ENCODE data around the gene KIAA0586. TPM values are rescaled to one million over a fixed set of nuclear protein-coding genes. Genes with fewer than 3 reads are reported as not detected.

Gene KIAA0586
- total RNA-seq, 1 experiment from 2014 or later: 20.9 TPM

GRCh38 chr14:58426670-58427280, 744 bp upstream of the KIAA0586 start:
- Histone ChIP-seq H3K4me2 (ENCODE audit: insufficient read depth, insufficient read length, low read length) (peak overlapping the region; percentile 88), H4K8ac (replicated peaks; ENCODE audit: insufficient read length, low read depth, low read length) (no peak overlapping the region), H2BK20ac (ENCODE audit: low read depth, low read length, poor library complexity, severe bottlenecking) (peak overlapping the region; percentile 33), H3K9me3 (ENCODE audit: control insufficient read depth, low read depth, low read length) (no peaks in the 10 kb centered on the region), H2BK12ac (ENCODE audit: insufficient read length, low read depth, low read length) (no peak overlapping the region), H3K56ac (ENCODE audit: insufficient read length, low read depth, low read length) (no peak overlapping the region), H3K23me2 (ENCODE audit: insufficient read length, low read depth, low read length, poor library complexity, severe bottlenecking) (peaks cover 5% of the 10 kb centered on the region), H4K5ac (ENCODE audit: insufficient read length, low read depth, low read length) (no peak overlapping the region), H4K20me1 (ENCODE audit: control insufficient read depth, insufficient read depth, insufficient read length) (no peaks in the 10 kb centered on the region), H3K23ac (ENCODE audit: insufficient read length, low read depth, low read length) (no peak overlapping the region), H3K9ac (ENCODE audit: extremely low read depth, insufficient read length, low read length) (peak overlapping the region; percentile 69), H2BK5ac (ENCODE audit: insufficient read length, low read length) (no peak overlapping the region), H4K91ac (ENCODE audit: insufficient read length, low read depth, low read length) (no peak overlapping the region), H2AK5ac (ENCODE audit: insufficient read length, low read length) (no peak overlapping the region), H2BK120ac (ENCODE audit: low read depth, low read length, poor library complexity, severe bottlenecking) (no peak overlapping the region), H2BK15ac (ENCODE audit: low read depth, low read length) (no peak overlapping the region), H3K79me2 (ENCODE audit: insufficient read depth, low read length) (peaks cover 2% of the 10 kb centered on the region; the same call in 1 of the 2 replicates), H3K27ac (ENCODE audit: insufficient read length, low read depth, low read length) (no peak overlapping the region), H2AFZ (ENCODE audit: low read length) (no peak overlapping the region), H3K4me1 (ENCODE audit: insufficient read depth, low read length) (no peaks in the 10 kb centered on the region), H3K14ac (ENCODE audit: insufficient read depth, low read length) (peak overlapping the region; percentile 62), H3T11ph (ENCODE audit: low read length) (no peak overlapping the region), H3K27me3 (ENCODE audit: insufficient read depth, low read length) (no peaks in the 10 kb centered on the region), H3K4ac (ENCODE audit: low read depth, low read length) (no peak overlapping the region), H3K18ac (ENCODE audit: insufficient read length, low read depth, low read length) (peak overlapping the region; percentile 15), H3K79me1 (ENCODE audit: insufficient read depth, low read depth, low read length, poor library complexity, severe bottlenecking) (no peaks in the 10 kb centered on the region)
- peak; percentile 72 for DNase-seq
- Mint-ChIP-seq H3K9me3 (no peaks in the 10 kb centered on the region), H3K4me3 (peak overlapping the region; percentile 94 to 96), H3K36me3 (ENCODE audit: insufficient read depth in 1 of 3, low read depth in 3 of 3) (peaks cover 7 to 27% (median 22%) of the 10 kb centered on the region in 3 experiments), H3K4me1 (peaks cover 11 to 16% of the 10 kb centered on the region in 2 experiments), H3K27me3 (ENCODE audit: low read depth) (no peaks in the 10 kb centered on the region), H3K27ac (peak overlapping the region; percentile 95 to 96 (median 96))
- TF ChIP-seq CTCF (conservative IDR thresholded peaks at IDR 0.05): no peak
- WGBS (ENCODE audit: extremely low coverage, insufficient read length, low lambda C conversion rate): no CpG with 5 or more reads among the region's 35 CpGs
